Tibial nerve (tissue), 3 donors: ENCODE results near the gene UGT1A9.

Source experiments
- POLR2A ChIP-seq, 2 donors: fragments of 450-650 bp; IDR thresholded peaks; one replicate each; pipeline ENCODE4 v1.6.1; 2017; ENCODE audit warnings: antibody characterized with exemption in 2 of 2, mild to moderate bottlenecking in 2 of 2, moderate library complexity in 2 of 2
- TF ChIP-seq, protein P1 (sequence below), 5 experiments: fragments of 200-600 bp in 3 of 5; fragments of 450-650 bp in 2 of 5; sonication (generic) in 3 of 5; IDR thresholded peaks; one replicate each; pipeline ENCODE4 v1.5.1; 2016 to 2019; ENCODE audit warnings: antibody characterized with exemption in 5 of 5, mild to moderate bottlenecking in 3 of 5, moderate library complexity in 2 of 5

DNA sequence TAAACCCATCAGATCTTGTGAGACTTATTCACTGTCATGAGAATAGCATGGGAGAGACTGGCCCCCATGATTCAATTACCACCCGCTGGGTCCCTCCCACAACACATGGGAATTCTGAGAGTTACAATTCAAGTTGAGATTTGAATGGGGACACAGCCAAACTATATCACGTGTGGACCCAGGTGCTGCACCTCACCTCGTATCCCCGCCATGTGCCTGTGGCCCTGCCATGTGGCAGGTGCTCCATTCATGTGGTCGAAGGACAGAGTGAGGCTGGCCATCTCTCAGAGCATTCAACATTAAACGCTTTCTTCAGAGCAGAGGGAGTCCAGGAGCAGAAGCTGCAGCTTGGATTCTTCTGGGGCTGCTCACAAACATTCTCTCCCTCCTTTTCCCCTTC, 138.7 kb downstream of the UGT1A9 start:
- no peak for TF ChIP-seq POLR2A (IDR thresholded peaks at IDR 0.05)
- TF ChIP-seq, protein P1, sequence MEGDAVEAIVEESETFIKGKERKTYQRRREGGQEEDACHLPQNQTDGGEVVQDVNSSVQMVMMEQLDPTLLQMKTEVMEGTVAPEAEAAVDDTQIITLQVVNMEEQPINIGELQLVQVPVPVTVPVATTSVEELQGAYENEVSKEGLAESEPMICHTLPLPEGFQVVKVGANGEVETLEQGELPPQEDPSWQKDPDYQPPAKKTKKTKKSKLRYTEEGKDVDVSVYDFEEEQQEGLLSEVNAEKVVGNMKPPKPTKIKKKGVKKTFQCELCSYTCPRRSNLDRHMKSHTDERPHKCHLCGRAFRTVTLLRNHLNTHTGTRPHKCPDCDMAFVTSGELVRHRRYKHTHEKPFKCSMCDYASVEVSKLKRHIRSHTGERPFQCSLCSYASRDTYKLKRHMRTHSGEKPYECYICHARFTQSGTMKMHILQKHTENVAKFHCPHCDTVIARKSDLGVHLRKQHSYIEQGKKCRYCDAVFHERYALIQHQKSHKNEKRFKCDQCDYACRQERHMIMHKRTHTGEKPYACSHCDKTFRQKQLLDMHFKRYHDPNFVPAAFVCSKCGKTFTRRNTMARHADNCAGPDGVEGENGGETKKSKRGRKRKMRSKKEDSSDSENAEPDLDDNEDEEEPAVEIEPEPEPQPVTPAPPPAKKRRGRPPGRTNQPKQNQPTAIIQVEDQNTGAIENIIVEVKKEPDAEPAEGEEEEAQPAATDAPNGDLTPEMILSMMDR (IDR thresholded peaks at IDR 0.05) = no peak
